Liver (tissue), 9 donors: ENCODE data around the gene FOXF2. TPM values are rescaled to one million over a fixed set of nuclear protein-coding genes. Genes with fewer than 3 reads are reported as not detected.

Experiments
- DNase-seq: peaks from one replicate; pipeline ENCODE4 v3.0.0-alpha.2; 2017; ENCODE audit warnings: low spot score
- H3K27ac ChIP-seq, 2 donors: one replicate each; pipeline ENCODE4 v1.7.0; 2013; ENCODE audit warnings: inconsistent platforms in 2 of 2, low read length in 2 of 2, control low read depth in 1 of 2, low read depth in 1 of 2, mild to moderate bottlenecking in 1 of 2
- H3K27me3 ChIP-seq, 4 donors: one replicate each; pipeline versions ENCODE4 v1.6.1 to v1.7.0; 2013; ENCODE audit warnings: low read length in 3 of 4, inconsistent platforms in 1 of 4, mild to moderate bottlenecking in 1 of 4, moderate library complexity in 1 of 4; ENCODE audit not compliant: control insufficient read depth in 4 of 4, insufficient read depth in 4 of 4
- H3K36me3 ChIP-seq, 4 donors: one replicate each; pipeline versions ENCODE4 v1.6.1 to v1.7.0; 2013; ENCODE audit warnings: low read length in 3 of 4, mild to moderate bottlenecking in 3 of 4, low read depth in 1 of 4, moderate library complexity in 1 of 4; ENCODE audit not compliant: control insufficient read depth in 4 of 4, insufficient read depth in 3 of 4
- H3K4me1 ChIP-seq, 4 donors: one replicate each; pipeline versions ENCODE4 v1.6.1 to v1.7.0; 2013; ENCODE audit warnings: low read length in 3 of 4, mild to moderate bottlenecking in 3 of 4, moderate library complexity in 1 of 4; ENCODE audit not compliant: control insufficient read depth in 4 of 4, insufficient read depth in 4 of 4
- H3K4me3 ChIP-seq, 3 donors: one replicate each; pipeline versions ENCODE4 v1.6.1 to v1.7.0; 2013; ENCODE audit warnings: low read length in 3 of 3, control low read depth in 1 of 3, low read depth in 1 of 3, mild to moderate bottlenecking in 1 of 3
- H3K9ac ChIP-seq, 2 donors: one replicate each; pipeline ENCODE4 v1.7.0; 2013; ENCODE audit warnings: low read length in 2 of 2, mild to moderate bottlenecking in 2 of 2, moderate library complexity in 2 of 2, control low read depth in 1 of 2, low read depth in 1 of 2
- H3K9me3 ChIP-seq, 4 donors: one replicate each; pipeline versions ENCODE4 v1.6.1 to v1.7.0; 2013; ENCODE audit warnings: low read length in 3 of 4; ENCODE audit not compliant: control insufficient read depth in 4 of 4
- CTCF ChIP-seq: fragments of 150-350 bp; IDR thresholded peaks from 2 replicates; pipeline ENCODE4 v1.5.1; 2017; ENCODE audit warnings: improper control_type of control experiment, low read depth, low read length; ENCODE audit not compliant: missing input control
- EGR1 ChIP-seq, 2 donors: IDR thresholded peaks; 2 replicates each; pipeline ENCODE4 v1.6.1; 2016 to 2018; ENCODE audit warnings: antibody characterized with exemption in 2 of 2, low read depth in 2 of 2
- FOXA1 ChIP-seq: IDR thresholded peaks from 2 replicates; pipeline ENCODE4 v1.6.1; 2016; ENCODE audit warnings: antibody characterized with exemption
- FOXA2 ChIP-seq: IDR thresholded peaks from 2 replicates; pipeline ENCODE4 v1.6.1; 2016; ENCODE audit warnings: antibody characterized with exemption
- GABPA ChIP-seq, 2 donors: IDR thresholded peaks in 1 of 2; conservative IDR thresholded peaks in 1 of 2; 2 replicates each; pipeline ENCODE4 v1.6.1; 2016; ENCODE audit warnings: antibody characterized with exemption in 2 of 2, mild to moderate bottlenecking in 1 of 2, moderate library complexity in 1 of 2
- HNF4A ChIP-seq, 2 donors: conservative IDR thresholded peaks; 2 replicates each; pipeline ENCODE4 v1.6.1; 2016; ENCODE audit warnings: antibody characterized with exemption in 2 of 2, mild to moderate bottlenecking in 2 of 2
- HNF4G ChIP-seq: IDR thresholded peaks from 2 replicates; pipeline ENCODE4 v1.6.1; 2016; ENCODE audit warnings: antibody characterized with exemption
- JUND ChIP-seq, 2 donors: IDR thresholded peaks; 2 replicates each; pipeline ENCODE4 v1.6.1; 2016; ENCODE audit warnings: antibody characterized with exemption in 2 of 2
- MAX ChIP-seq: IDR thresholded peaks from 2 replicates; pipeline ENCODE4 v1.6.1; 2016; ENCODE audit warnings: antibody characterized with exemption
- NR2F2 ChIP-seq: IDR thresholded peaks from 2 replicates; pipeline ENCODE4 v1.6.1; 2016; ENCODE audit warnings: antibody characterized with exemption
- RAD21 ChIP-seq, 2 donors: IDR thresholded peaks; 2 replicates each; pipeline ENCODE4 v1.6.1; 2016; ENCODE audit warnings: antibody characterized with exemption in 2 of 2, mild to moderate bottlenecking in 2 of 2
- REST ChIP-seq: IDR thresholded peaks from 2 replicates; pipeline ENCODE4 v1.6.1; 2016; ENCODE audit warnings: antibody characterized with exemption, mild to moderate bottlenecking
- RXRA ChIP-seq, 2 donors: IDR thresholded peaks; 2 replicates each; pipeline ENCODE4 v1.6.1; 2017 to 2018; ENCODE audit warnings: antibody characterized with exemption in 2 of 2, mild to moderate bottlenecking in 1 of 2
- SP1 ChIP-seq: IDR thresholded peaks from 2 replicates; pipeline ENCODE4 v1.6.1; 2018; ENCODE audit warnings: antibody characterized with exemption, mild to moderate bottlenecking
- TAF1 ChIP-seq: conservative IDR thresholded peaks from 2 replicates; pipeline ENCODE4 v1.6.1; 2016; ENCODE audit warnings: antibody characterized with exemption, mild to moderate bottlenecking
- YY1 ChIP-seq: IDR thresholded peaks from 2 replicates; pipeline ENCODE4 v1.6.1; 2016; ENCODE audit warnings: antibody characterized with exemption, mild to moderate bottlenecking
- WGBS: extraction: QIAGEN DNeasy Blood & Tissue Kit; methylation state at CpG from one replicate; pipeline ENCODE4 v1.1.7; 2013; 5-methylcytosine and 5-hydroxymethylcytosine counted together
- polyA plus RNA-seq, 2 donors: library from polyadenylated mRNA; stranded (reverse) in 1 of 2; unstranded in 1 of 2; fragments of 200-250 nt in 1 of 2; fragments of >200 nt in 1 of 2; fragmentation: Nextera tagmentation in 1 of 2; extraction: Ambion mirVana in 1 of 2; gene quantifications; one replicate each; pipeline versions ENCODE4 v1.2.1 to v1.2.3, GENCODE V29; 2013 to 2015
- total RNA-seq, 2 donors: library from RNA; depleted of rRNA; stranded (reverse); fragments of >200 nt; gene quantifications; one replicate each; pipeline ENCODE4 v1.2.3, GENCODE V29; 2014
- TF ChIP-seq, protein P1 (sequence below): IDR thresholded peaks from 2 replicates; pipeline ENCODE4 v1.6.1; 2016; ENCODE audit warnings: antibody characterized with exemption
- TF ChIP-seq, protein P2 (sequence below): IDR thresholded peaks from 2 replicates; pipeline ENCODE4 v1.6.1; 2016; ENCODE audit warnings: antibody characterized with exemption
- donor health status: healthy.
- donor health status: healthy.
- donor health status: healthy.
- donor health status: healthy.
- donor health status: healthy.

FOXF2 gene
- total and polyA plus RNA-seq, 4 donors = 0.05 TPM; not detected in 3

DNA sequence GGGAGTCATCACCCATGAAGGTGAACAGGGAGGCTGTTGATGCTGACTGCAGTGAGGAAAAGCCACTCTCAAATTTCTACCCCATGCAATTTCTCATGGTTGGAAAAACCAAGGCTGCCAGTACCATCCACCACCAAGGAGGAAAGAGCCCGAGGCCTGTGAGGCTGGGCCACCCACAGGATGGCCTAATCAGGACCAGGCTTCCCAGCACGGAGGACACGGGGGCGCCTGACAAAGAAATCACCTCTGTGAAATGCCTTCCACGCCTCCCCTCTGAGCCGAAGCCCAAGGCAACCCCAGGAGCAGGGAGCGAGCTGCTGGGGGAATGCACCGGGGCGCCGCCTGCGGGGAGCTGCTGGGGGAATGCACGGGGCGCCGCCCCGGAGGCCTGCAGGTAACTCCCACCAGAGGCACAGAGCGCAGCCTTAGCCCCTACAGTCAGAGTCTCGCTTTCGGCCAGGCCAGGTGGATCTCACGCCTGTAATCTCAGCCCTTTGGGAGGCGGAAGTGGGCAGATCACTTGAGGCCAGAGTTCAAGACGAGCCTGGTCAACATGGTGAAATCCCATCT, 26.9 kb downstream of the FOXF2 start:
- 75% methylated on average over 21 of the region's 21 CpGs for WGBS
- no peak for DNase-seq
- Histone ChIP-seq H3K27me3 (no peaks in the 10 kb centered on the region), H3K9me3 (no peaks in the 10 kb centered on the region), H3K9ac (no peak overlapping the region), H3K36me3 (no peaks in the 10 kb centered on the region), H3K4me1 (no peaks in the 10 kb centered on the region), H3K4me3 (no peak overlapping the region), H3K27ac (no peak overlapping the region)
- TF ChIP-seq RXRA (IDR thresholded peaks at IDR 0.05) (no peak), SP1 (no peak), TAF1 (no peak), GABPA (IDR thresholded peaks at IDR 0.05 in 1 of 2, conservative IDR thresholded peaks at IDR 0.05 in 1 of 2) (no peak), JUND (IDR thresholded peaks at IDR 0.05) (no peak), YY1 (no peak), HNF4A (conservative IDR thresholded peaks at IDR 0.05) (no peak), NR2F2 (no peak), REST (no peak), FOXA1 (no peak), FOXA2 (no peak), RAD21 (IDR thresholded peaks at IDR 0.05) (no peak), MAX (no peak), HNF4G (no peak), CTCF (no peak), EGR1 (IDR thresholded peaks at IDR 0.05; ENCODE audit: low read depth in 2 of 2) (no peak)
- TF ChIP-seq, protein P1, sequence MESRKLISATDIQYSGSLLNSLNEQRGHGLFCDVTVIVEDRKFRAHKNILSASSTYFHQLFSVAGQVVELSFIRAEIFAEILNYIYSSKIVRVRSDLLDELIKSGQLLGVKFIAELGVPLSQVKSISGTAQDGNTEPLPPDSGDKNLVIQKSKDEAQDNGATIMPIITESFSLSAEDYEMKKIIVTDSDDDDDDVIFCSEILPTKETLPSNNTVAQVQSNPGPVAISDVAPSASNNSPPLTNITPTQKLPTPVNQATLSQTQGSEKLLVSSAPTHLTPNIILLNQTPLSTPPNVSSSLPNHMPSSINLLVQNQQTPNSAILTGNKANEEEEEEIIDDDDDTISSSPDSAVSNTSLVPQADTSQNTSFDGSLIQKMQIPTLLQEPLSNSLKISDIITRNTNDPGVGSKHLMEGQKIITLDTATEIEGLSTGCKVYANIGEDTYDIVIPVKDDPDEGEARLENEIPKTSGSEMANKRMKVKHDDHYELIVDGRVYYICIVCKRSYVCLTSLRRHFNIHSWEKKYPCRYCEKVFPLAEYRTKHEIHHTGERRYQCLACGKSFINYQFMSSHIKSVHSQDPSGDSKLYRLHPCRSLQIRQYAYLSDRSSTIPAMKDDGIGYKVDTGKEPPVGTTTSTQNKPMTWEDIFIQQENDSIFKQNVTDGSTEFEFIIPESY = no peak
- TF ChIP-seq, protein P2, sequence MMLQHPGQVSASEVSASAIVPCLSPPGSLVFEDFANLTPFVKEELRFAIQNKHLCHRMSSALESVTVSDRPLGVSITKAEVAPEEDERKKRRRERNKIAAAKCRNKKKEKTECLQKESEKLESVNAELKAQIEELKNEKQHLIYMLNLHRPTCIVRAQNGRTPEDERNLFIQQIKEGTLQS = no peak
